Iris pigment epithelial cell (primary cell): ENCODE measurements around the gene CBL.

Experiments
- DNase-seq: peaks from one replicate; pipeline ENCODE4 v3.0.0-alpha.2; 2011; ENCODE audit warnings: low read depth

CBL gene

GRCh38 chr11:119273721-119274120 lies 67.6 kb downstream of the CBL start:
- DNase-seq, result no peak

GRCh38 chr11:119277660-119278059 lies 71.5 kb downstream of the CBL start:
- no peak for DNase-seq

DNA sequence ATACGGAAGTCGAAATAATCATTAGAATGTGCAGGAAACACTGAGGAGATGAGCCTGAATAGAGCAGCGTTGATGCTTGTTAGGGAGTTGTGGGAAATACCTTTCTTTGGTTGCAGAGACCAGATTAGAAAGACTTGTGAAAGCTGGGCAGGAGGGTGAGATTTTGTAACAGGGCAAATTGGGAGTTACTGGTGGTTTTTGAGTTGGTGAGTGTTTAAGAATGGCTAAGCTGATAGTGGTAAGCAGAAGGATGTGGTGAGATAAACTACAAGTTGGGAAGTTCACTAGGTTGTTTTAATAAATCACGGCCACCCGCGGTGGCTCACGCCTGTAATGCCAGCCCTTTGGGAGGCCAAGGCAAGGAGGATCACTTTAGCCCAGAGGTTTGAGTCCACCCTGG lies 76.4 kb downstream of the CBL start:
- no peak for DNase-seq

DNA sequence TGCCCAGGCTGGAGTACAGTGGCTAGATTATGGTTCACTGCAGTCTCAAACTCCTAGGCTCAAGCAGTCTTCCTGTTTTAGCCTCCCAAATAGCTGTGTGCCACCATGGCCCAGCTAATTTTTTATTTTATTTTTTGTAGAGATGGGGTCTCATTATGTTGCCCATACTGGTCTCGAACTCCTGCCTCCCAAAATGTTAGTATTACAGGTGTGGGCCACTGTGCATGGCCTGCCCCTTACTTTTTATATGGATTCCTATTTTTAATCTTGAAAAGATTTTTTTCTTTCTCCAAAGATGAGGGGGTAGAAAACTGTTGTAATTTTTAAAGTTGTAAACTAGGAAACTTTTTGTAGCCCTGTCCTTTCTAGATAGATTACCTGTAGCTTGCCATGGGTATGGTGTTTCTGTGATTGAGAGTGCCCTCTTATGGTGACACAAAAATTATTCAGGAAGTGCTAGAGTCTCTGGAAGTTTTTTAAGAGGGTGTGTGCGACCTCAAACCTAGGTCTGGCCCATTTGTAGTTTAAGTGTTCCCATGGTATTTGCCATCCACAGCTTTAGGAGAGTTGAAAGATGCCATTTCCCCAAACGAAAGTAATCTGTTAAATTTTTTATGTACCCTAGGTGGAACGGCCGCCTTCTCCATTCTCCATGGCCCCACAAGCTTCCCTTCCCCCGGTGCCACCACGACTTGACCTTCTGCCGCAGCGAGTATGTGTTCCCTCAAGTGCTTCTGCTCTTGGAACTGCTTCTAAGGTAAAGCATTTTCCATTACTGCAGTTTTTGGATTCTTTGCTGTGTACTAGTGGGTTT lies 78.4 kb downstream of the CBL start:
- peak; percentile 37 for DNase-seq

- DNase-seq, result no peak
These were observed 79.3 kb downstream of the CBL start for GRCh38 chr11:119285431-119285830.

- no peak for DNase-seq
These were observed 82.1 kb downstream of the CBL start for GRCh38 chr11:119288219-119288618.

- DNase-seq, result no peak
These were observed 84.9 kb downstream of the CBL start for GRCh38 chr11:119290894-119291497.

DNA sequence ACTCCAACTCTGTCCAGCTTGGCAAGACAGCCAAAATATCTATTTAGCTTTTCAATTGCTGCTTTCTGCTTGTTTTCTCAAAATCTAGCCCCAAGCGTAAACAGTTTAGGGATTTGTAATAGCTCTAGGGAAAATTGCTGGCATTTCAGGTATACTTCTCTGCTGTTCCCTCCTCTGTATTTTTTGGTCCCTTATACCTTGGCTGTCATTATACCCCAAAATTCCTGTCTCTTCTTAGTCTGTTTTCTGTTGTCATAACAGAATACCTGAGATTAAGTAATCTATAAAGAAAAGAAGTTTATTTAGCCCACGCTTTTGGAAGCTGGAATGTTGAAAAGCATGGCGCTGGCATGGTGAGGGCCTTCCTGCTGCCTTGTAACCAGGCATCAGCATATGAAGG lies 87.3 kb downstream of the CBL start:
- no peak for DNase-seq

- no peak for DNase-seq
These were observed 89.0 kb downstream of the CBL start for GRCh38 chr11:119295178-119295577.

DNA sequence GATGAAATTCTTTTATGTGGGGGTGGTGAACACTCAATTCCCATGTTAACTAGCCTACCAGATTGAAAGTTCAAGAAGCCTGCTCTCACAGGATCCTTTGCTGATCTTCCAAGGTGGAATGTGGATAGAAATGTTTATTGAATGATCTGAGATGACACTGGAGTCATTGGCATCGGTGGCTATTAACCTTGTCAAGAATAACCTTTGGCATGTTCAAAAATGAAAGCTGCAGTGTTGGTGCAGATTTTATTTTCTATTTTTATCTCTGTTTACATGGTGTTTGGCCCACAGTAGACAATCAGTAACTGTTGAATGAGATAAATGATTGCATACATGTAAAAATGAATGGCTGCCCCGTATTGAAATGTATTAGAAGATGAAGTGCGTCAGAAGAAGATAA lies 91.8 kb downstream of the CBL start:
- DNase-seq, result no peak

DNA sequence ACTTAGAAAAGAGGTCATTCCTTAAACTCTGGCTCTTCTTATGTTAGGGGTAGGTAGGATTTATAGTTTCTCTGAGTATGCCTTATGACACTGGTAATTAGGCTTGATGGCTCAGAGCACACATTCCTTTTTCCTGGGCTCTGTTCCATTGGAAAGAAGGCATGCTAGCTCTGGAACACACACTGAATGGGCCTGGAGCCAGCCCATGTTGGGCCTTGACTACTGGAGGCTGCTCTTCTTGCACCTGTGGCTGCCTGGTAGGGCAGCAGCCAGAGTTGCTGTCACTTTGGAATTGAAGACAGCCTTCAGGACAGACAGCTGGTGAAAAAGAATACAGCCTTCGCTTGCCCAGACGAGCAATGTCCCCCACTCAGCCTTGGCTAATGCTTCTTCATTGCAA lies 92.6 kb downstream of the CBL start:
- no peak for DNase-seq

DNA sequence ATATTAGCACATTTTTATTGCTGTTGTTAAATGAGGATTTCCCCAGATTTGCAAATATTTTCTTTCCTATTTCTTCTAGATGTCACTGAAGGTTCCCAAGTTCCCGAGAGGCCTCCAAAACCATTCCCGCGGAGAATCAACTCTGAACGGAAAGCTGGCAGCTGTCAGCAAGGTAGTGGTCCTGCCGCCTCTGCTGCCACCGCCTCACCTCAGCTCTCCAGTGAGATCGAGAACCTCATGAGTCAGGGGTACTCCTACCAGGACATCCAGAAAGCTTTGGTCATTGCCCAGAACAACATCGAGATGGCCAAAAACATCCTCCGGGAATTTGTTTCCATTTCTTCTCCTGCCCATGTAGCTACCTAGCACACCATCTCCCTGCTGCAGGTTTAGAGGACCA lies 93.3 kb downstream of the CBL start:
- DNase-seq, result no peak

- DNase-seq, result no peak
These were observed 94.2 kb downstream of the CBL start for GRCh38 chr11:119300198-119300964.

GRCh38 chr11:119303227-119303718 lies 97.1 kb downstream of the CBL start:
- DNase-seq, result no peak

- no peak for DNase-seq
These were observed 99.6 kb downstream of the CBL start for GRCh38 chr11:119305556-119306372.

- peak; percentile 80 for DNase-seq
These were observed 100.3 kb downstream of the CBL start for GRCh38 chr11:119306373-119306890.

DNA sequence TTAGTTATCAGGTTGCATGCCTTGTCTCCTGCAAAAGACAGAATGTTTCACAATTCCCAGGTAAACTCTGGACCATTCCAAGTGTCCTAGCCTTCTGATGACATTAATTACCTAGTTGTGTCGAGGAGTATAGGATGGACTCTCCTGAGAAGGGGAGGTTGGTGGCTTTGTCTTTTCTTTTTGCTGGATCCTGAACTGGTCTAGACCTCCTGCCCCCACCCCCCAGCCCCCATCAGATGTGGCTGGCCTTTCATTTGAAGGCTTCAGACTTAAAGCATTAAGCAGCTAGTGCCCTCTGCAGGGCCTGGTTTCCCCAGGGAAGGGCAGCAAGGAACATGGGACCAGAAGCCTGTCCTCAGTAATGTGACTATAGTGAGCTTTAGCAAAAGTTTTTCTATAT lies 101.1 kb downstream of the CBL start:
- no peak for DNase-seq

- DNase-seq, result no peak
These were observed 101.8 kb downstream of the CBL start for GRCh38 chr11:119307974-119308373.

- no peak for DNase-seq
These were observed 103.3 kb downstream of the CBL start for GRCh38 chr11:119309411-119309810.

DNA sequence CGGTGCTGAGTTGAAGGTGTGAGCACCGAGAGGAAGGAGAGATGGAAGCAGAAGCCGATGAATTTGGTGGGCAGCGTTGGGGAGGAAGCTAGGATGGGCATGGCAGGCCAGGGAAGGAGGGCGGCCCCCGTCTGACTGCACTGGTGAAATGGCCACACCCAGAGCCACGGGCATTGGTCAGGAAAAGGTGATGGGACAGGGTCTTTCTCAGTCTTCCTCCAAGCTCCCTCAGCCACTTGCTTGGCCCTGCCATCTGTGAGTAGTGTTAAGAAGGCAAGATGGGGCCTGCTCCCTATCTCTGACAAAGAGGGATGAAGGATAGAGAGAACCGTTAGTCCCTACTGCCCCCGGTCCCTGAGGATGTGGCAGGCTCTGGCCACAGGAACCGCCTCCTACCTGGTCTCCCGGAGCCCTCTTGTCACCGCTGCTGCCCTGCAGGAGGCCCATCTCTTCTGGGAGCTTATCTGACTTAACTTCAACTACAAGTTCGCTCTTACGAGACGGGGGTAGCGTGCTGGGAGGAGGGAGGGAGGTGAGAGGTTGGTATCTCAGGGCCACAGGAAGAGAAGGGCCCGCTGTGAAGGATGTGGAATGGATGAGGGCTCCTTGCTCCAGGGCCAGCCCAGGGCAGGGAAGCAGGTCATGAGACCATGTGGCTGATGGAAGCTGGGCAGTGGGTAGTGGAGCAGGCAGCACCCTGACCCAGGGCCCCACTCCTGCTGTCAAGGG lies 104.0 kb downstream of the CBL start:
- DNase-seq, result no peak

GRCh38 chr11:119310682-119311052 lies 104.5 kb downstream of the CBL start:
- DNase-seq, result no peak
